Panc1 (cell line): ENCODE results near the gene FRK.

Source experiments
- POLR2AphosphoS5 ChIP-seq: IDR thresholded peaks from 2 replicates; pipeline ENCODE4 v1.6.1; 2012; ENCODE audit warnings: mild to moderate bottlenecking, low read depth, low read length, moderate library complexity
- SIN3A ChIP-seq: IDR thresholded peaks from 2 replicates; pipeline ENCODE4 v1.6.1; 2012; ENCODE audit warnings: low read depth, mild to moderate bottlenecking, low read length, moderate library complexity, borderline replicate concordance; ENCODE audit not compliant: insufficient read depth
- TCF7L2 ChIP-seq: IDR thresholded peaks from 2 replicates; pipeline ENCODE4 v1.6.1; 2011; ENCODE audit warnings: mild to moderate bottlenecking, low read depth, low read length, inconsistent platforms
- TF ChIP-seq, protein P1 (sequence below): fragments of 450-650 bp; IDR thresholded peaks from 2 replicates; pipeline ENCODE4 v1.5.1; 2017; ENCODE audit warnings: mild to moderate bottlenecking
- TF ChIP-seq, protein P2 (sequence below), 2 experiments: IDR thresholded peaks; 2 replicates each; pipeline ENCODE4 v1.6.1; 2011 to 2012; ENCODE audit warnings: low read depth in 2 of 2, control low read depth in 1 of 2, low read length in 1 of 2, mild to moderate bottlenecking in 1 of 2, moderate library complexity in 1 of 2; ENCODE audit not compliant: insufficient read depth in 1 of 2

DNA sequence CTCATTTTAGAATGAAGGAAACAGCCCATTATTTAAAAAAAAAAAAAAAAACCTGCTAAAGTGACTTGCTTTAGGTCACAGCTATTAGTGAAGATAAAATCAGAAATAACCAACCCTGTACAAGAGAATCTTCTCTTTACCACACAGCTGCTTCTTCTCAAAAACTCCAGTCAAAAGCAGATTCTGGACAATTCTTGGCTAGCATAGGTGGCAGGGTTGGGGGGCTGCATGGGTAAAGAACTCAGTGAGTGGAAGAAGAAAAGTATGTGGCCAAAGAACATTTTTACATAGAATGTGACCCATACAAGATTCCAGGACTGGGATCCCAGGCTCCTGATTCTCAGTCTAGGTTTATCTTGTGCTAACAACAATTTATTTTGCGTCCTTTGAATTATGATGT is 9.4 kb upstream of the FRK start:
- TF ChIP-seq, protein P1, sequence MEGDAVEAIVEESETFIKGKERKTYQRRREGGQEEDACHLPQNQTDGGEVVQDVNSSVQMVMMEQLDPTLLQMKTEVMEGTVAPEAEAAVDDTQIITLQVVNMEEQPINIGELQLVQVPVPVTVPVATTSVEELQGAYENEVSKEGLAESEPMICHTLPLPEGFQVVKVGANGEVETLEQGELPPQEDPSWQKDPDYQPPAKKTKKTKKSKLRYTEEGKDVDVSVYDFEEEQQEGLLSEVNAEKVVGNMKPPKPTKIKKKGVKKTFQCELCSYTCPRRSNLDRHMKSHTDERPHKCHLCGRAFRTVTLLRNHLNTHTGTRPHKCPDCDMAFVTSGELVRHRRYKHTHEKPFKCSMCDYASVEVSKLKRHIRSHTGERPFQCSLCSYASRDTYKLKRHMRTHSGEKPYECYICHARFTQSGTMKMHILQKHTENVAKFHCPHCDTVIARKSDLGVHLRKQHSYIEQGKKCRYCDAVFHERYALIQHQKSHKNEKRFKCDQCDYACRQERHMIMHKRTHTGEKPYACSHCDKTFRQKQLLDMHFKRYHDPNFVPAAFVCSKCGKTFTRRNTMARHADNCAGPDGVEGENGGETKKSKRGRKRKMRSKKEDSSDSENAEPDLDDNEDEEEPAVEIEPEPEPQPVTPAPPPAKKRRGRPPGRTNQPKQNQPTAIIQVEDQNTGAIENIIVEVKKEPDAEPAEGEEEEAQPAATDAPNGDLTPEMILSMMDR: no peak
- TF ChIP-seq POLR2AphosphoS5 (no peak), TCF7L2 (no peak), SIN3A (no peak)
- TF ChIP-seq, protein P2, sequence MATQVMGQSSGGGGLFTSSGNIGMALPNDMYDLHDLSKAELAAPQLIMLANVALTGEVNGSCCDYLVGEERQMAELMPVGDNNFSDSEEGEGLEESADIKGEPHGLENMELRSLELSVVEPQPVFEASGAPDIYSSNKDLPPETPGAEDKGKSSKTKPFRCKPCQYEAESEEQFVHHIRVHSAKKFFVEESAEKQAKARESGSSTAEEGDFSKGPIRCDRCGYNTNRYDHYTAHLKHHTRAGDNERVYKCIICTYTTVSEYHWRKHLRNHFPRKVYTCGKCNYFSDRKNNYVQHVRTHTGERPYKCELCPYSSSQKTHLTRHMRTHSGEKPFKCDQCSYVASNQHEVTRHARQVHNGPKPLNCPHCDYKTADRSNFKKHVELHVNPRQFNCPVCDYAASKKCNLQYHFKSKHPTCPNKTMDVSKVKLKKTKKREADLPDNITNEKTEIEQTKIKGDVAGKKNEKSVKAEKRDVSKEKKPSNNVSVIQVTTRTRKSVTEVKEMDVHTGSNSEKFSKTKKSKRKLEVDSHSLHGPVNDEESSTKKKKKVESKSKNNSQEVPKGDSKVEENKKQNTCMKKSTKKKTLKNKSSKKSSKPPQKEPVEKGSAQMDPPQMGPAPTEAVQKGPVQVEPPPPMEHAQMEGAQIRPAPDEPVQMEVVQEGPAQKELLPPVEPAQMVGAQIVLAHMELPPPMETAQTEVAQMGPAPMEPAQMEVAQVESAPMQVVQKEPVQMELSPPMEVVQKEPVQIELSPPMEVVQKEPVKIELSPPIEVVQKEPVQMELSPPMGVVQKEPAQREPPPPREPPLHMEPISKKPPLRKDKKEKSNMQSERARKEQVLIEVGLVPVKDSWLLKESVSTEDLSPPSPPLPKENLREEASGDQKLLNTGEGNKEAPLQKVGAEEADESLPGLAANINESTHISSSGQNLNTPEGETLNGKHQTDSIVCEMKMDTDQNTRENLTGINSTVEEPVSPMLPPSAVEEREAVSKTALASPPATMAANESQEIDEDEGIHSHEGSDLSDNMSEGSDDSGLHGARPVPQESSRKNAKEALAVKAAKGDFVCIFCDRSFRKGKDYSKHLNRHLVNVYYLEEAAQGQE (IDR thresholded peaks at IDR 0.05; ENCODE audit: insufficient read depth in 1 of 2, low read depth in 2 of 2, low read length in 1 of 2): no peak
